AG20443 (cell line): ENCODE results near the gene IRS1.
A peak's percentile ranks its signal among the peaks of the same experiment; 100 is the strongest.

ENCODE experiments used
- DNase-seq: peaks from one replicate; pipeline ENCODE4 v3.0.0; 2012; ENCODE audit warnings: low spot score, mixed read lengths

Gene IRS1

DNA sequence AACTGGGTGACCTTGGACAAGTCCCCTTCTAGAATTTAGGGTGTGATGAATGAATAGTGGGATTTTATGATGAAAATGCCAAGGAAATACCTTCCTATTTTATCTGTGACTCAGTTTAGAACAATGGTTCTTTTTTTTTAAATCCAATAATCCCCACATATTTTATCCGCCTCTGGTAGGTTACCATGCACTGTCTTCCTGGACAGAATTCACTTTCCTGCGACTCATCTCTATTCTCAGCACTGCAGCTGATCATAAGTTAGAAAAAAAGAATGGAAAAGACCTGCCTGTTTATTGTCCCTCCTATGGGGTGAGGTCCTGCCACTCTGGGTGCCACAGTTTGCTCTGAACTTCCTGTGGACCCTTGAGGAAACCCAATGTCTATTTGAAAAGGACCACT, 73.1 kb downstream of the IRS1 start:
- peak; percentile 47 for DNase-seq

DNA sequence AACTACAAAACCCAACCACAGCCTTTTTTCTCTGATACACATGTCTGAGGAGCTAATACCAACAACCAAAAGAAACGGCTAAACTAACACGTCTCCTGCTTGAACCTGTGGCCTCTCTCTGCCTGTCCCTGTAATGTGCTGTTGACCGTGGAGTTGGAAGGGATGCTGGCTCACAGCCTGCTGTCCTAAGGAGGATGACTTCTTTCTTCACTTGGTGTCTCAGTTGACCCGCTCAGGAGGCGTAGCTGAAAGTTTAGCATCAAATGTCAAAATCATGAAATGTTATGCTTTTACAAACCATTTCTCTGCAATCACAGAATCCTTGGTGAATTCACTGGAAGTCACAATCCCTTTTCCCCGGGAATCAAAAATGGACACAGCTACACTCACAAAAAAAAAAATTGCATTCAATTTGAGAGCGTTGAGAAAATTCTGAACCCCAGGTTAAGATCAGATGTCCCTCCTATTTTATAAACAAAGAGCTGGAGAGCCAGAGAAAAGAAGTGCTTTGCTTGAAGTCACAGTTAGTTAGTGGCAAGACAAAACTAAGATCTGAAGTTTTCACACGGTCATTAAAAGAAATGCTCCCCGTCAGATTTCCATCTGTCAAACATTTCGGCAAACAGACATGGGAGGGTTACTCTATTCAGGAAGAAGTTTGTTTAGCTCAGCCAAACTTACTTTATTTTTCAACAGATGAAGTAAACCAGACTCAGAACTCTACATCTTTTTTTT, 74.3 kb downstream of the IRS1 start:
- DNase-seq = no peak

DNA sequence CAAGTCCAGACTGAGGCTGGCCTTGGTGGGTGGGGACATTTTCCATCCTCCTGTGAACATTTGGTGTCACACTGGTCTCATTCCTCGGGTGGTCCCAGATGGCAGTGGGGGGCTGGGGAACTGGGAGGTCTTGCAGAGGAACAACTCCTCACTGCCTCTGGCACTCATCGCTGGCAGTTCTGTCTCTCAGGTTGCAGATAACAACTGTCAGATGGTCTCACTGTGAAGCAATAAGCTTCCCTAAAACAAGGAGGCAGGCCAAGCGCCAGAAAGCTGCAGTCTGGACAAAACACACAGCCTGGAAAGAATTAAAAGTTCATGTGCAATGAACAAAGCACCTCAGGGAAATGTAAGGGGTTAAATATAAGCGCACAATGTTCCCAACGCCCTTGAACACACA, 78.1 kb downstream of the IRS1 start:
- DNase-seq = peak; percentile 25

DNA sequence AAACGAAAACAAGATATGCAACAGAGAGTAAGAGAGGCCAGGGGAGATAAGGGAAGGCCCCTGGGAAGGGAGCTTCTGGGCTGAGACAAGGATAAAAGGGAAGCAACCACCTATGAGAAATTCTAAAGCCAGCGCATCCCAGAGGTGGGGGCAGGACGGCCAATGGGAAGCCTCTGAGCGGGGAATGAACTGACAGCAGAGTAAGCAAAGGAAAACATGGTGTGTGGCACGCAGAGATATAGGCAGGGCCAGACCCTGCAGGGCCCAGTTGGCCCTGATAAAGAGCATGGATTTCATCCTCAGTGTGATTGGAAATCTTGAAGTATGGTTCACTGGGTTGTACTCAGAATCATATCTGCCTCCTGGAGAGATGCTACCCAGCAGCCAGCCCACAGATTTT, 78.7 kb downstream of the IRS1 start:
- no peak for DNase-seq

DNA sequence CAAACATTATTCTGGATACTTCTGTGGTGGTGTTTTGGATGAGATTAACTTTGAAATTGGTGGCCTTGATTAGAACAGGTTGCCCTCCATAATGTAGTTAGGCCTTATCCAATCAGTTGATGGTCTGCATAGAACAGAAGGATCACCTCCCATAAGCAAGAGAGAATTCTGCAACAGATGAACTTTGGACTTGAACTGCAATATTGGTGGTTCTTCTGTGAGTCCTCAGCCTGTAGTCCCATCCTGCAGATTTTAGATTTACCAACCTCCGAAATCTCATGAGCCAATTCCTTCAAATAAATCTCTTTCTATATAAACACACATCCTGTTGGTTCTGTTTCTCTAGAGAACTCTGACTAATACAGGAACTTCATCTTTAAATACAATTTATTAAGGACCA, 81.9 kb downstream of the IRS1 start:
- no peak for DNase-seq

DNA sequence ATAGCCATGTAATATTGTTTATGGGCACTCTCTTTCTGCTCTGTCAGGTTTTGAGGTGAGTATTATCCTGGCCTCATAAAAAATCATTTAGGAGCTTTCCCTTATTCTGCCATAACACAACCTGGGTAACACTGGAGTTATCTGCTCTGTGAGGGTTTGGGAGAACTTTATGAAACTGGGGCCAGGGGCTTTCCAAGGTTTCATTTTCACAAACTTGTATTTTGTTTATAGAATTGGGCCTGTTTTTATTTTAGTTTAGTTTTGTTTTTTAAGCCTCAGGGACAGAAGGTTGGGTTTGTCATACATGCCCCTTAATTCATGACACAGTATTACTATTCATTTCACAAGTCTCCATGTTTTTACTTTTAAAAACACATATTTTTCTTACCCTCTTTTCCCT, 83.5 kb downstream of the IRS1 start:
- DNase-seq = no peak

DNA sequence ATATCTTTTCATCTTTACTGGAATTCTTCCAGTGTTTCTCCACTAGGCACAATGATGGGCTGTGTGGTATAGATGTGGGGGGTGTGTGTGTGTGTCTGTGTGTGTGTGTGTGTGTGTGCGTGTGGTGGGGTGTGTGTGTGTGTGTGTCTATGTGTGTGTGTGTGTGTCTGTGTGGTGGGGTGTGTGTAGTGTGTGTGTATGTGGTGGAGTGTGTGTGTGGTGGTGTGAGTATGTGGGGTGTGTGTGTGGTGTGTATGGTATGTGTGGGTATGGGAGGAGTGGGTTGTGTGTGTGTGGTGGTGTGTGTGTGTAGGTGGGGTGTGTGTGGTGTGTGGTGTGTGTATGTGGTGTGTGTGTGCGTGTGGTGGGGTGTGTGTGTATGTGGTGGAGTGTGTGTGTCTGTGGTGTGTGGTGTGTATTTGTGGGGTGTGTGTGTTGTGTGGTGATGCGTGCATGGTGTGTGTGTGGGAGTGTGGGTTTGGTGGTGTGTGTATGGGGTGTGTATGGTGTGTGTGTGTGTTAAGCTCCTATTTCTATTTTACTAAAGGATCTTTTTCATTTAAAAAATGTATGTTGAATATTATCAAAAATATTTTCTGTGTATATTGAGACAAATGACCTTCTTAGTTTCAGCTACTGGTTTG, 84.2 kb downstream of the IRS1 start:
- DNase-seq = no peak

DNA sequence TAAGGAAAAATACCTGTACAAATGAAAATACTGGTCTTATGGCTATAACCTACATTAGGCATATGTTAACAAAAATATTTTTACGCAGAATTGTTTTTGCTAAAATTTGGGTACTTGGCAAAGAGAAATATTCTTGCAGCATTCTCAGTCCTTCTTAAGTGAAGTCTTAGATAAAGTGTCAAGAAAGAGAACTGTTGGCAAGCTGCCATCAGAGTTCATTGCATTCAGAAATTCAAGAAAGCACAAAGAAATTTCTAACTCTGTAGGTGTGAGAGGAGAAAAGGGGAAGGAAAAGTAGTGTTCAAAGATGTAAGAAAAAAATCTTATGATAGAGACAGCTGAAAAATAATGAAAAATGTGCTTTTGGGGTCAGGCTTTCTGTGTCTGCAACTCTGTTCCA, 86.7 kb downstream of the IRS1 start:
- DNase-seq = no peak

DNA sequence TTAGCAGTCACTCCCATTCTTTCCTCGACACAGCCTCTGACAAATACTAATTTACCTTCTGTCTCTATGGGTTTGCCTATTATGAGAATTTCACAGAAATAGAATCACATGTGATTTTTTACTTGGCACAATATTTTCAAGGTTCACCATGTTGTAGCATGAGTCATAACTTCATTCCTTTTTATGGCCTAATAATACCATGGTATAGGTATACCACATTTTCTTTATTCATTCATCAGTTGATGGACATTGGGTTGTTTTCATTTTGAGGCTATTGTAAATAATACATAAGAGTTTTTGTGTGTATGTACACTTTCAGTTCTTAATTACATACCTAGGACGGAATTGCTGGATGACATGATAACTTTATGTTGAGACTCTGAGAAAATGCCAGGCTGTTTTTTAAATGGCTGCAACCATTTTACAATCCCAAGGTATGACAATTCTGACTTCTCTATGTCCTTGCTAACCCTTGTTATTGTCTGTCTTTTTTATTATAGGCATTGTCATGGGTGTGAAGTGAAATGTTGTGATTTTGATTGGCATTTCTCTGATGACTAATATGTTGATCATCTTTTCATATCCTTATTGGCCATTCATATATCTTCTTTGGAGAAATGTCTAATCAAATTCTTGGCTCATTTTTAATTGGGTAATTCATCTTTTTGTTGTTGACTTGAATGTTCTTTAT, 87.9 kb downstream of the IRS1 start:
- no peak for DNase-seq

DNA sequence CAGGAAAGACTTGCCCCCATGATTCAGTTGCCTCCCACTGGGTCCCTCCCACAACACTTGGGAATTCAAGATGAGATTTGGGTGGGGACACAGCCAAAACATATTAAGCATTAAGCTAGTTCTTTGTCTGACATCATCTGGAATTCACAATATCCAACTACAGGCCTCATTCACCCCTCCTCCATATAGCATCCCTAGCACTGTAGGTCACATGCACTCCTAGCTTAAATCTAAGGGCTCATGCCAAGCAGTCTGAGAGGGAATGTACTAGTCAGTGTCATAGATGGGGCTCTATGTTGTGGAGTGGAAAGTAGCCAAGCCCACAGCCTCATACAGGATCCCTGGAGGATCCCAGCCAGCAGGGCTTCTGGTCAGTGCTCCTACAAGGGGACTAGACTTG, 92.1 kb downstream of the IRS1 start:
- no peak for DNase-seq

DNA sequence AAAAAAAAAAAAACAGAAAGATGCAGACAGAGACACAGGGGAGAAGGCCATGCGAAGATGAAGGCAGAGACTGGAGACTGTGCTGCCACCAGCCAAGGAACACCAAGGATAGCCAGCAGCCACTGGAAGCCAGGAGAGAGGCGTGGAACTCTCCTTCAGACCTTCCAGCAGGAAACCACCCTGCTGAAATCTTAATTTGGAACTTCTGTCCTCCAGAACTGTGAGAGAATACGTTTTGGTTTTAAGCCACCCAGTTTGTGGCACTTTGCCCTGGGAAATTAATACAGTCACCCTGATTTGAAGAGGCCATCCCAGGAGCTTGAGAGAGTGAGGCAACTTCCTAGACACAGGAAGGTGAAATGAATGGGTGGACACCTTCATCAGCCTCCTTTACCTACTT, 93.7 kb downstream of the IRS1 start:
- no peak for DNase-seq

DNA sequence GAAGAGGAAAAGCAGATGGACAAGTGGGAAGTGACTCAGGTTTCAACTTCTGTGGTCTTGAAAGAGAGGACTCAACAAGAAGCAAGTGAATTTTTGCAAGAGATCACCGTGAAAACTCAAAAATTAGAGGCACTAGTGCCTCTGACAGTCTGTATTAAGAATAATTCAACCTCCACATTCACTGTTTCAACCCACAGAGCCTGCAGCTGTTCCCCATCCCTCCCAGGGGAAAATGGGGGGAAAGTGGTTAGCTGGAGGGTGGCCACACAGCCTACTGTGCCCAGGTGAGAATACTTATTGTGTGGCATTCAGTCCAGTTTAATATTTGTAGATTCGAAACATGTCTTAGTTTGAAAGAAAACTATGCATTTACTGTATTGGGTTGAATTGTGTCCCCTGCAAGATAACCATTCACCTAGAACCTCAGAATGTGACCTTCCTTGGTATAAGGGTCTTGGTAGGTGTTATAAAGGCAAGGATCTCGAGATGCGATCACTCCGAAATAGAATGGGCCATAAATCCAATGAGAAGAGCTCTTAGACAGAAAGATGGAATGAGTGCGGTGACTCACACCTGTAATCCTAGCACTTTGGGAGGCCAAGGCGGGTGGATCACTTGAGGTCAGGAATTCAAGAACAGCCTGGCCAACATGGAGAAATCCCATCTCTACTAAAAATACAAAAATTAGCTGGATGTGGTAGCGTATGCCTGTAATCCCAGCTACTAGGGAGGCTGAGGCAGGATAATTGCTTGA, 94.3 kb downstream of the IRS1 start:
- DNase-seq = no peak

DNA sequence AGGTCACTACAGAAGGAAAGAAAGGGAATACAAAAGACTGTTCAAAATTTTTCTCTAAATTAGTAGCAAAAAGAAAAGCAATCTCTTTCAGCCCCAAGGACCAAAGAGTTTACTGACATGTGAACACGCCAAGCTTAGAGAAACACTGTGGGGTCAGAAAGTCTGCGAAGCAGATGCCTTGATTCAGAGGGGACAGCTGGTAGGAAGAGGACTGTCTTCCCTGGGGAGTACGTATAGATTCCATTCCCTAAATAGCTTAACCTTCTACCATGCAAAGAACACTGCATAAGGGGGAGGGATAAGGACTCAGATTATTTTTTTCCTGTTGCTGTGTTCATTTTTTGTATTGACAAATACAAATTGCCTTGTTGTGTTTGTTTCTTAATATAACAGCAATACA, 96.1 kb downstream of the IRS1 start:
- DNase-seq = no peak

DNA sequence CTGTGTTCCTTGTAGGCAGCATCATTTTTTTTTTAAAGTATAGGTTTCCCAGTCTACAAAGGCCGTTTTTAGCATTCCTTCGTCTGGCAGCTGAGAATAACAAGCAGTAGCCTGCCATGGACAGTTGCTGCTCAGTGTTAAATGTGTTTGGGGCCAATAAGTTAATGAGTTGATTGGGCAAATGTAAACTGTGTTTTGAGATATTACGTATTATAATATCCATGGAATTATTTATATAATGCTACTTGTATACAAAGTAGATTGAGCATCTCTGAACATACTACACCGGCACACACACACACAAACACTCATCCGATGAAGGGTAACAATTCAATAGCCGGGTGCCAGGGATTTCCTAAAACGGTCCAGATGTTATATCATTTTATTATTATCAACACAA, 97.2 kb downstream of the IRS1 start:
- no peak for DNase-seq

DNA sequence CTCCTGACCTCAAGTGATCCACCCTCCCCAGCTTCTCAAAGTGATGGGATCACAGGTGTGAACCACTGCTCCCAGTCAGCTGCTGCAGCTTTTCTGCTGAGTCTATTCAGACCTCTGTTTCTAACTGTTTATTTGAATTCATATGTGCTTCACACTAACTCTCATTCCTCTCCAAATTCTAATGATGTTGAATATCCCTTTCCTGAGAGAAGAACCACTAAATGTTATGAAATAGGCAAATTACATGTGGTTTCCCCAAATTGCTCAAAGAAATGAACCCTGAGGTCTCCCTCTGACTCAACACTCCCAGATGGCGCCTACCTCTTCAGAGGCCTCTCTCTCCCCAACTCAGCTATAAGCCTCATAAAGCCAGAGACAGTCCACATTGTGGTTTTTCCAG, 98.6 kb downstream of the IRS1 start:
- DNase-seq = peak; percentile 82

DNA sequence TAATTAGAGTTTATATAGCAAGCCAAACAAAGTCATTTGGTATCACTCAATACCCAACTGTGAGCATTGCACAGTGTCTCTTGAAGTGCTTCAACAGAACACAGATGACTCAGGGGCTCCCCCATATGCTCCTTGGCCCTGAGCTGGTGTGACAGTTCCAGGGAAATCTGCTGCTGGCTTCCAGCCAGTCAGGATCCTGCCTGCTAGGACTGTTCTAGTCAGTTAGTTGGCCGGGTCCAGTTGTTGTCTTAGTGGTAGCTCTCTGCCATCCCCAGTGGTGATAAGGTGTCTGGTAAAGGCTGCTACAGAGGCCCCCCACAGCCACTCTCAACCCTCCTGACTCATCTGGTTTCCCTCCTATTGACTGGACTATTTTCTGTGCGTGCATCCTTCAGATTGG, 100.3 kb downstream of the IRS1 start:
- DNase-seq = peak; percentile 44

DNA sequence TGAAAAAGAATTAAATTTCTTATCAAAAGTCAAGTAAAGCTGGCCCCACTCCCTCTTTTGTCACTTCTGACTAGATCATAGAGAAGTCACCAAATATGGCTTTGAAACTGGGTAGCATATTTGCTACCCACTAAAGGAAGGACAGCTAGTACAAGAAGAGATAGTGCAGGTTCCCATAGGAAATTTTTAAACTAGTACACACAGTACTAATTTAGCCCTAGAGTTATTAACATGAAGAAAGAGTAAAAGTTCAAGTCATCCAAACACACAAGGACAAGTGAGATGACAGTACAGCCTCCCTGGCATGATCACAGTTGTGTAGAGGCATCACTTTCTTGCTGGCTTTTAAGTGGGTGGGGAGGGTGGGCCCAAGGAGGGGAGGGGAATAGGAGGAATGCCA, 100.9 kb downstream of the IRS1 start:
- no peak for DNase-seq

DNA sequence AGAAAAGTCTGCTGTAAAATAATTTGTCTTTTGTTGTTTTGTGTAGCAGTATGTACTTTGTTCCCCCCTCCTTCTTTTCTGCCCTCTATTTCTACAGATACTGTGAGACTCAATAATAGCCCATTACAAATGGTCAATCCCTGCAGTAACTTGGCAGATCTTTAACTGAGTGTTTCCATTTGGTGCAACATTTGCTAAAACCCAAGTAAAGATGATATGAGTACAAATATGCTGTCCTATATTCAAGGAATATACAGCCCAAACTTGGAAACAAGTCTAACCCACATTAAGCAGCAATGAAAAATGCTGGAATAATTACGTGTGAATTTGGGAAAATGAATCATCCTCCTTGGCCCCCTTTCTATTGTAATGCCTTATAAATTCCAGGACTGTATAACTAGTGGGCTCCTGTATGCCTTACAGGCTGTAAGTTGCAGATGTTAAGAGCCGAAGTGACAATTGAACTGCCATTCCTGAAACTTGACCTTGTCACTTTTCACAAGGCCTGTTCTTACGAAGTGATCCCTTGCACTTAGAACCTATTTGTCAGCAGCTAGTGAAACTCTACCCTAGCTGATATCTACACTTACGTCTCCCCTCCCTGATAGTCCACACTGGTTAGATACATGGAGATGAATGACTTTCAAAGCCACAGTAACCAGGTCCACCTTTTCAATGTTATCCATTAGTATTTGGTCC, 104.9 kb downstream of the IRS1 start:
- no peak for DNase-seq

DNA sequence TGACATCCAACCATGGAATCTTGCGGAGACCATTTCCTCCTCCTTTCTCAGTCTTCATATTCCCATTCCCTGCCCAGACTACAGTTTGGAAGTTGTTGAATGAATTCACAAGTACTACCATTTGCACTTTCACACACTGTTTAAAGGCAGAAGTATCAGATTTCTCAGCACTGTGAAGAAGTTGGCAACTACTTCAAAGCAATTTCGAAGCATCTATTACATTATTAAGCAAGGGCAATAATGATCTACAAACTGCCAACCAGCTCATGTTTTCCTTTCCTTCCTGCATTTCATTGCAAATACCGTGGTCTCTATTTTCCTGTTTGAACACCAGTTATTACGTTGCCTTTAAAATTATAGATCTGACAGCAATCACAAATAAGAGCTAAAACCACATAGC, 105.5 kb downstream of the IRS1 start:
- no peak for DNase-seq

DNA sequence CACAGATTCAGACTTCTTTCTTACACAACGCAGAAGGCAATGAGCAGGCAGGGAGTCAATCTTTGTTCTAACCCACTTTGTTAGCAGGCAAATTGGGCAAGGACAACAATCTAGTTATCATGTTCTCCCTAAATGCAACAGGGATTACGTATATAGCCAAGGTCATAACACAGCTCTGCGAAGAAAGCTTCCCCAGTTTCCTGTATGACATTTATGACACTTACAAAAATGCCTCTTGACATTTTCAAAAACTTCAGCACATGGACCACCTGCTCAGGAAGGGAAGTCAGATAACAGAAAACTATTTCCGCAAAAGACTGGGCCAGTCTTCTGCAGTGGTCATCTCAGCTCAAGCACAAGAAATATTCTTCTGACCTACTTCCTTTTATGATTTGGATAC, 106.1 kb downstream of the IRS1 start:
- DNase-seq = no peak

DNA sequence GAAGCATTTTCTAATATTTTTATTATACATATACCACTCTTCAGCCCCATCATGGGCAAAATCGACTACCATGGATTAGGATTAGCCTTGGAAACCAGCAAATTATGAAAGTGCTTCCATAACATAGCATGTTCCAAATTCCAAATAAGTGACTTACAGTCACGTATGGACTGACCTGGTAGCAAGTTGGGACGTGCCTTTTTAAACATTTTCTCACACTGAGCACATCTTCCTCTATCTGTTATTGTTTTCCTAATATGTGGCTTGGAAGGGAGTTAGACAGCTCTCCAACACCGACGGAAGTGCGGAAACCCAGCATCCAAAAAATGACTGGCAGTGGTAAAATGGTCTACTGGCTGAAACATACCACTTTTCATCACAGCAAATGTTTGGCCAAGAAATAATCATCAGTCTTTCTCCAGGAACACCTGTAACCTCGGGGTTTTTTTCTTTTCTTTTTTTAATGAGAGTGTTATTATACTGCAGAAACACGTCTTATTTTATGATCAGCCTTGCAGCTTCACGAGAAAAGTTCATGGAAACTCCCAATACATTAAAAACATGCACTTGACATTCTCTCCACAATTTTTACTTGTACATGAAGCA, 107.0 kb downstream of the IRS1 start:
- DNase-seq = no peak

DNA sequence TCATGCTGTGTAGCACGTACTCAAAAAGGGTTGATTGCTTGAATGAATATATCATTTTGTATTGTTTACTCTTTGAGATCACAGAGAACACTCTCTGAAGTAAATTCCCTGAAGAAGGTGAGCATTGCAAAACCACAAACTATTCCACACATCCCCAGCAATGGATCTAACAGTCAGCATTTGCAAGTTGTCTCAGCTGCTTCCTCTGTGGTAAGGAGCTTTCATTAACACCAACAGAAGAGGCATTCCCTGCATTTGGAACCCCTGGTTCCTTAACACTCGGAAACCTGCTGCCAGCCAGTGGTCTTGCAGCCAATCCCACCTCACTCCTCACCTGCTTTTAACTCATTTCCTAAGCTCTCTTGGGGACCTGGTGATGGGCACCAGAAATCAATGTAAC, 108.4 kb downstream of the IRS1 start:
- no peak for DNase-seq
